ENCODE results near the gene IL36G.

GRCh38 chr2:113015655-113016054 lies 37.8 kb downstream of the IL36G start:
- TF ChIP-seq CTCF (IDR thresholded peaks at IDR 0.05), result no peak
- TF ChIP-seq POLR2A (IDR thresholded peaks at IDR 0.05), result no peak
